Lower leg skin (tissue), 4 donors: ENCODE data around the gene NCOR1. TPM values are rescaled to one million over a fixed set of nuclear protein-coding genes. Genes with fewer than 3 reads are reported as not detected.
"Not testable (repeated sequence)": the region's sequence is repeated elsewhere in the genome, so short reads cannot be mapped to it uniquely, and the experiment has no call there.

Source experiments
- DNase-seq, 2 donors: peaks; one replicate each; pipeline ENCODE4 v3.0.0-alpha.2; 2019; ENCODE audit warnings: low spot score in 2 of 2
- H3K4me3 ChIP-seq: fragments of 200-600 bp; sonication (generic); 2 replicates; pipeline ENCODE4 v1.5.1; 2017; ENCODE audit warnings: mild to moderate bottlenecking, low read depth; ENCODE audit not compliant: poor library complexity, severe bottlenecking
- POLR2A ChIP-seq, 2 donors: fragments of 450-650 bp; IDR thresholded peaks; one replicate each; pipeline ENCODE4 v1.6.1; 2016 to 2017; ENCODE audit warnings: antibody characterized with exemption in 2 of 2, mild to moderate bottlenecking in 1 of 2, moderate library complexity in 1 of 2
- WGBS, 2 donors: methylation state at CpG; one replicate each; pipeline ENCODE4 v1.1.5; 2018; 5-methylcytosine and 5-hydroxymethylcytosine counted together
- intact Hi-C: fragments of 100-400 bp; cut with DNase I; formaldehyde crosslinking; loops from one replicate; pipeline ENCODE4 v1.15.0; 2023; ENCODE audit warnings: low total_unique reads
- total RNA-seq, 4 donors: library from RNA; depleted of rRNA; stranded (reverse); fragments of >200 nt; gene quantifications; one replicate each; pipeline ENCODE4 v1.1.0, GENCODE V29; 2016
- TF ChIP-seq, protein P1 (sequence below), 3 donors: fragments of 450-650 bp; IDR thresholded peaks; one replicate each; pipeline ENCODE4 v1.5.1; 2016; ENCODE audit warnings: antibody characterized with exemption in 3 of 3, mild to moderate bottlenecking in 3 of 3, moderate library complexity in 2 of 3

Gene NCOR1
- total RNA-seq, 4 donors from 2014 or later, result 84.2 to 161 (median 115) TPM

DNA sequence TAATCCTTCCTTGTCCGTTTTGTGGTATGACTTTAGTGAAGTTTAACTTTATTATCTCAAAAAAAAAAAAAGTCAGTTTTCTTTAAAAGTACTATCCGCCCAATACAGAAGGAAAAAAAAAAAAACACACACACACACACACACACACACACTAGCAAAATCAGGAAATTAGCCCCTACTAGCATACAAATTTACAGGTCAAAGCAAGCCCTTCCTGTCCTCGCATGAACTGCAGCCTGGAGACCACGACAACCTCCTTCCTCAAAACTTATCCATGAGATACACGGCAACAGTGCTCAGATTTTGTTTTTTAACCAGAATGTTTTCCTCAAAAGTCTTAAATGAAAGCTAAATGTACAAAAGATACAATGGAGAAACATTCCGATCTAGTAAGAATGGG lies 16.2 kb downstream of the NCOR1 start:
- 46 to 48% methylated on average over 6 of the region's 6 CpGs for WGBS, 2 donors
- DNase-seq, result no peak
- no peak for TF ChIP-seq POLR2A (IDR thresholded peaks at IDR 0.05)
- TF ChIP-seq, protein P1, sequence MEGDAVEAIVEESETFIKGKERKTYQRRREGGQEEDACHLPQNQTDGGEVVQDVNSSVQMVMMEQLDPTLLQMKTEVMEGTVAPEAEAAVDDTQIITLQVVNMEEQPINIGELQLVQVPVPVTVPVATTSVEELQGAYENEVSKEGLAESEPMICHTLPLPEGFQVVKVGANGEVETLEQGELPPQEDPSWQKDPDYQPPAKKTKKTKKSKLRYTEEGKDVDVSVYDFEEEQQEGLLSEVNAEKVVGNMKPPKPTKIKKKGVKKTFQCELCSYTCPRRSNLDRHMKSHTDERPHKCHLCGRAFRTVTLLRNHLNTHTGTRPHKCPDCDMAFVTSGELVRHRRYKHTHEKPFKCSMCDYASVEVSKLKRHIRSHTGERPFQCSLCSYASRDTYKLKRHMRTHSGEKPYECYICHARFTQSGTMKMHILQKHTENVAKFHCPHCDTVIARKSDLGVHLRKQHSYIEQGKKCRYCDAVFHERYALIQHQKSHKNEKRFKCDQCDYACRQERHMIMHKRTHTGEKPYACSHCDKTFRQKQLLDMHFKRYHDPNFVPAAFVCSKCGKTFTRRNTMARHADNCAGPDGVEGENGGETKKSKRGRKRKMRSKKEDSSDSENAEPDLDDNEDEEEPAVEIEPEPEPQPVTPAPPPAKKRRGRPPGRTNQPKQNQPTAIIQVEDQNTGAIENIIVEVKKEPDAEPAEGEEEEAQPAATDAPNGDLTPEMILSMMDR (IDR thresholded peaks at IDR 0.05), result no peak
- no peak overlapping the region for H3K4me3 ChIP-seq
- intact Hi-C loops, result no loop called here

DNA sequence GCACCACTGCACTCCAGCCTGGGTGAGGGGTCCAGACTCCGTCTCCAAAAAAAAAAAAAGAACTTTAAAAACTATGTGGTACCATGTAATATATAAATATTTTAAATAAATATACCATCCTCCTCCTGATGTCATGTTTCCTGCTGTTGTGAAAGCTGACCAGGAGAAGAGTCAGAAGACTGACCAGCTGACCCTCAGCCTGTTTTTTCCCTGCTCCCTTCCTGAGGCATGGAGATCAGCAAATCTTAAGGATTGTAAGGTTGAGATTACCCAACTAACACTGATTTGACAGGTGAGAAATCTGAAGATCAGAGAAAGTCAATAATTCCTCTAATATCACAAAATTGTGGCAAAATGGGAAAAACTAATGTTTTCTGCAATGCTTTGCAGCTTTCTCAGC lies 18.1 kb downstream of the NCOR1 start:
- no peak overlapping the region for H3K4me3 ChIP-seq
- 100% methylated on average over 1 of the region's 1 CpG for WGBS, 2 donors
- TF ChIP-seq POLR2A (IDR thresholded peaks at IDR 0.05), result no peak
- TF ChIP-seq, protein P1 (IDR thresholded peaks at IDR 0.05), result no peak
- no peak for DNase-seq
- intact Hi-C loops, result no loop called here

DNA sequence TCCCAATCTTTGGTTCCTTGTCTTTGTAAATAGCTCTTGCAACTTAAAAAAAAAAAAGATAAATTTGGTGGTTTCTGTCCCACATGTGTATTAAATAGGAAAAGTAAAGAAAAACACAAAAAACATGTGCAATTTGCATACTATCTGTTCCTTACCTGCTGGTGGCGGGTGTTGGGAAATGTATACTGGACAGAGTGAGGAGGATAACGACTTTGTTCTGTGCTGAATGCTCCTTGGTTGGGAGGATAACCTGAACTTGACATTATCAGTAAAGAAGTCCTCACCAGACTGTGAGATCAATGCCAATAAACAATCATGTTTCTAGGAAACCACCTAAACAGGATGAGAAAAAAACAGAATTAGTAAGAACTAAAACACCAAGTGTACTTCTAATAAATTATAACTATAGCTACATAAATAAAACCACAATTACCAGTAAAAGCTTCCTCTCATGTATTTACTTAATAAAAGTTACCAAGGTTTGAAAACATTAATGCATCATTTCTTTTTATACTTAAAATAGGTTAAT lies 21.0 kb downstream of the NCOR1 start:
- intact Hi-C loops, DNase-seq: not testable (repeated sequence)
- WGBS, 2 donors, result 58 to 62% methylated on average over 2 of the region's 2 CpGs

DNA sequence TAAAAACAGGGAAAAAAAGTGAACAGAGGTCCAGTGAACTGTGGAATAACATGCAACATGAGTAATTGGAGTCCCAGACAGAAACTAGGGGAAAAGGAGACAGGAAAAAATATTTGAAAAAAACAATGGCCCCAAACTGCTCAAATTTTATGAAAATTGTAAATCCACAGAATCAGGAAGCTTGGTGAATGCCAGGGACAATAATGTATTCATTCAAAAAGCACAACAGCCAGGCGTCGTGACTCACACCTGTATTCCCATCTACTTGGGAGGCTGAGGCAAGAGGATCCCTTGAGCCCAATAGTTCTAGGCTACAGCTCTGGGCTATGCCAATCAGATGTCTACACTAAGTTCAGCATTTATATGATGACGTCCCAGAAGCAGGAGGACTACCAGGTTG lies 23.7 kb downstream of the NCOR1 start:
- WGBS, 2 donors, result 75 to 79% methylated on average over 3 of the region's 3 CpGs
- no peak overlapping the region for H3K4me3 ChIP-seq
- no peak for DNase-seq
- intact Hi-C loops, result no loop called here
- TF ChIP-seq, protein P1 (IDR thresholded peaks at IDR 0.05), result no peak
- no peak for TF ChIP-seq POLR2A (IDR thresholded peaks at IDR 0.05)

More for the DNA sequence above, 21.0 kb downstream of the NCOR1 start:
- not testable (repeated sequence) for H3K4me3 ChIP-seq

DNA sequence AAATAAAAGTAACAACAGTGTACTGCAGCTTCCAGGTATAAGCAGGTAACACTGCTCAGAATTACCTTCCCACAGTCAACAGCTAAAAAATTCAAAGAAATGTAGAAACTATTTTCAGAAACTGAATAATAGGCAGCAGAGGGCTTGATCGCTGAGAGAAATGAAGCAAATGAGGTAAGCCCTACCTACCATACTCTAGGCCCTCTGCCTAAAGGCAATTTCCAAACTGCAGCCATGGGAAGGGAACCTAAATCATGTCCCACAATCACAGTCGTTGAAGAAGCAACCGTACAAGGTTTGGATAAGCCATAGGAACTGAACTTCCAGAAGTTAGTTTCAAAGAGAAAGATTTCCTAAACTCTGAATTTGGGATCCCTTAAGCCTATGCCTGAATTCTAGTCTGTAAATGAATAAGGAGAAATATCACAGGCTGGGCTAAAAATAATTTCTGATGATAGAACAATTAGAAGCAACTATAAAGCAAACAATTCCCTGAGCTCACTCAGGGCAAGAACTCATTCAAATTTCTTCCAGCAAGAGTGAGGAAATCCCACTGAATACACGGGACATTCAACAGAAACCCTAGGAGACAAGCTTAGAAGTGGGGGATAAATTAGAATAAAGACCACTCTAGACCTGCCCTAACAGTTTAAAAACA lies 24.5 kb downstream of the NCOR1 start:
- no peak overlapping the region for H3K4me3 ChIP-seq
- intact Hi-C loops, result no loop called here
- WGBS, 2 donors, result 53 to 63% methylated on average over 4 of the region's 4 CpGs
- DNase-seq, result no peak
- TF ChIP-seq POLR2A (IDR thresholded peaks at IDR 0.05), result no peak
- TF ChIP-seq, protein P1 (IDR thresholded peaks at IDR 0.05), result no peak

DNA sequence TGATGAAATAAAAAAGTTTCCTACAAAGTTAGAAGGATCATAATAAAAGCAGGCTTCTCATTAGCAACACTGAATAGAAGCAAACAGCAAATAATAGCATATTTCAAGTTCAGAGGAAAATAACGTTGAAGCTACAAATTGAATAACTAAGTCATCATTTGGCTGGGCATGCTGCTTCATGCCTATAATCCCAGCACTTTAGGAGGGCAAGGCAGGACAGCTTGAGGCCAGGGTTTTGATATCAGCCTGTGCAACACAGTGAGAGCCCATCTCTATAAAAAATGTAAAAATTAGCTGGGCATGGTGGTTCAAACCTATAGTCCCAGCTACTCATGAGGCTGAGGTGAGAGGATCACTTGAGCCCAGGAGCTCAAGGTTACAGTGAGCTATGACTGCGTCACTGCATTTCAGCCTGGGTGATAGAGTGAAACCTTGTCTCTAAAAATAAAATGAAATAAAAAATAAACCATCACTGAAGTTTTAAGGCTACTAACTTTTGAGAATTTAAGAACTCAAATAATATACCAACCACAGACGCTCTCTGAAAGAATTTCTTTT lies 25.5 kb downstream of the NCOR1 start:
- H3K4me3 ChIP-seq, result no peak overlapping the region
- no peak for DNase-seq
- TF ChIP-seq POLR2A (IDR thresholded peaks at IDR 0.05), result no peak
- TF ChIP-seq, protein P1 (IDR thresholded peaks at IDR 0.05), result no peak
- intact Hi-C loops, result no loop called here
- 69% methylated on average over 3 of the region's 3 CpGs for WGBS, 2 donors
